H1 (cell line): Measurements from ENCODE around the gene GPS1. TPM values are rescaled to one million over a fixed set of nuclear protein-coding genes. Genes with fewer than 3 reads are reported as not detected.
A peak's percentile ranks its signal among the peaks of the same experiment; 100 is the strongest.

Source experiments
- CTCF ChIA-PET: fragments of 300-600 bp; sonication (Branson Sonifier 250); formaldehyde crosslinking; loops from one replicate; lab custom pipeline; 2021; ENCODE audit not compliant: partially characterized antibody; lab: Charles Lee
- POLR2A ChIA-PET: fragments of 300-600 bp; sonication (Branson Sonifier 250); formaldehyde crosslinking; loops from one replicate; lab custom pipeline; 2021; ENCODE audit warnings: inconsistent platforms; ENCODE audit not compliant: partially characterized antibody; lab: Charles Lee
- DNase-seq, 2 experiments: peaks; one replicate each; pipeline versions ENCODE4 v3.0.0 to v3.0.0-alpha.2; 2010 to 2022; ENCODE audit warnings: low spot score in 2 of 2, low read depth in 1 of 2, mixed read lengths in 1 of 2
- FAIRE-seq: peaks from 2 replicates; lab custom pipeline; 2011; peaks lifted over from hg19 to GRCh38; lab: Jason Lieb, UNC
- H2AFZ ChIP-seq: 2 replicates; pipeline ENCODE4 v1.8.1; 2012; ENCODE audit warnings: low read length, inconsistent platforms
- H2AK5ac ChIP-seq: 2 replicates; pipeline ENCODE4 v1.6.1; 2013; ENCODE audit warnings: low read depth, low read length
- H2BK120ac ChIP-seq: replicated peaks from 2 replicates; pipeline ENCODE3; 2013; ENCODE audit warnings: low read depth, low read length, inconsistent platforms
- H2BK12ac ChIP-seq: 2 replicates; pipeline ENCODE4 v1.6.1; 2013; ENCODE audit warnings: low read depth, low read length
- H2BK15ac ChIP-seq: 2 replicates; pipeline ENCODE4 v1.6.1; 2013; ENCODE audit warnings: low read length
- H2BK20ac ChIP-seq: 2 replicates; pipeline ENCODE4 v1.6.1; 2013; ENCODE audit warnings: low read length
- H2BK5ac ChIP-seq: 2 replicates; pipeline ENCODE4 v1.6.1; 2013; ENCODE audit warnings: low read depth, low read length
- H3K14ac ChIP-seq: 2 replicates; pipeline ENCODE4 v1.6.1; 2013; ENCODE audit warnings: inconsistent platforms; ENCODE audit not compliant: insufficient read length
- H3K18ac ChIP-seq: 2 replicates; pipeline ENCODE4 v1.6.1; 2013; ENCODE audit warnings: low read length; ENCODE audit errors: extremely low read depth
- H3K23ac ChIP-seq: 2 replicates; pipeline ENCODE4 v1.6.1; 2013; ENCODE audit warnings: inconsistent platforms; ENCODE audit not compliant: insufficient read length
- H3K23me2 ChIP-seq: 2 replicates; pipeline ENCODE4 v1.6.1; 2013; ENCODE audit warnings: low read depth, low read length
- H3K27ac ChIP-seq: 2 replicates; pipeline ENCODE4 v1.6.1; 2011; ENCODE audit warnings: low read depth, low read length, inconsistent platforms
- H3K27me3 ChIP-seq, 4 experiments: replicated peaks in 1 of 4; 1 replicate in 1 of 4; 2 replicates in 3 of 4; pipeline versions ENCODE4 v1.6.1 to v1.8.1; 2011 to 2013; ENCODE audit warnings: low read length in 3 of 4, mild to moderate bottlenecking in 3 of 4, inconsistent platforms in 2 of 4, mixed read lengths in 2 of 4, moderate library complexity in 1 of 4; ENCODE audit not compliant: control insufficient read depth in 3 of 4, insufficient read depth in 3 of 4; ENCODE audit errors: extremely low read depth in 1 of 4
- H3K36me3 ChIP-seq, 4 experiments: 2 replicates each; pipeline versions ENCODE4 v1.6.1 to v1.8.1; 2011 to 2013; ENCODE audit warnings: mild to moderate bottlenecking in 4 of 4, low read length in 3 of 4, moderate library complexity in 2 of 4, control low read depth in 1 of 4, inconsistent platforms in 1 of 4; ENCODE audit not compliant: insufficient read depth in 4 of 4, control insufficient read depth in 2 of 4
- H3K4ac ChIP-seq: replicated peaks from 2 replicates; pipeline ENCODE3; 2013; ENCODE audit warnings: low read length, low read depth, mixed read lengths, inconsistent platforms; ENCODE audit not compliant: insufficient read length
- H3K4me1 ChIP-seq, 4 experiments: replicated peaks in 1 of 4; 1 replicate in 1 of 4; 2 replicates in 3 of 4; pipeline versions ENCODE4 v1.6.1 to v1.8.1; 2011 to 2013; ENCODE audit warnings: low read length in 3 of 4, inconsistent platforms in 2 of 4, mixed read lengths in 1 of 4; ENCODE audit not compliant: insufficient read depth in 4 of 4, control insufficient read depth in 3 of 4
- H3K4me2 ChIP-seq, 2 experiments: 2 replicates each; pipeline versions ENCODE4 v1.6.1 to v1.8.1; 2011 to 2013; ENCODE audit warnings: low read depth in 2 of 2, low read length in 2 of 2, control low read depth in 1 of 2, inconsistent platforms in 1 of 2, mild to moderate bottlenecking in 1 of 2; ENCODE audit not compliant: insufficient read depth in 1 of 2
- H3K4me3 ChIP-seq, 4 experiments: fragments of 200-600, 300-600 bp in 1 of 4; sonication (generic), shearing (Covaris generic), sonication (Bioruptor Twin) in 1 of 4; 2 replicates each; pipeline versions ENCODE4 v1.5.1 to v1.8.1; 2011 to 2016; ENCODE audit warnings: low read length in 4 of 4, low read depth in 3 of 4, control low read depth in 2 of 4, inconsistent platforms in 2 of 4, mild to moderate bottlenecking in 2 of 4, mixed read lengths in 1 of 4, moderate library complexity in 1 of 4; ENCODE audit not compliant: insufficient read depth in 2 of 4; ENCODE audit errors: extremely low read depth in 1 of 4
- H3K56ac ChIP-seq: replicated peaks from 2 replicates; pipeline ENCODE3; 2013; ENCODE audit warnings: low read depth, mild to moderate bottlenecking, mixed read lengths, low read length, inconsistent platforms; ENCODE audit not compliant: insufficient read length
- H3K79me1 ChIP-seq: 2 replicates; pipeline ENCODE4 v1.6.1; 2013; ENCODE audit warnings: low read depth, low read length, control low read depth
- H3K79me2 ChIP-seq, 2 experiments: 2 replicates each; pipeline versions ENCODE4 v1.6.1 to v1.8.1; 2012 to 2013; ENCODE audit warnings: low read length in 2 of 2, mild to moderate bottlenecking in 2 of 2, inconsistent platforms in 1 of 2; ENCODE audit not compliant: insufficient read depth in 2 of 2, control insufficient read depth in 1 of 2
- H3K9ac ChIP-seq, 4 experiments: replicated peaks in 1 of 4; 1 replicate in 1 of 4; 2 replicates in 3 of 4; pipeline versions ENCODE4 v1.6.1 to v1.8.1; 2011 to 2013; ENCODE audit warnings: low read depth in 3 of 4, low read length in 3 of 4, control low read depth in 2 of 4, mild to moderate bottlenecking in 2 of 4, moderate library complexity in 2 of 4, inconsistent platforms in 1 of 4; ENCODE audit errors: extremely low read depth in 1 of 4
- H3K9me3 ChIP-seq, 2 experiments: 2 replicates each; pipeline versions ENCODE4 v1.6.1 to v1.8.1; 2012 to 2013; ENCODE audit warnings: mild to moderate bottlenecking in 2 of 2, moderate library complexity in 2 of 2, control low read depth in 1 of 2, inconsistent platforms in 1 of 2, low read depth in 1 of 2, low read length in 1 of 2, mixed read lengths in 1 of 2; ENCODE audit not compliant: insufficient read depth in 2 of 2
- H4K20me1 ChIP-seq, 2 experiments: replicated peaks in 1 of 2; 2 replicates each; pipeline versions ENCODE3 to v1.8.1; 2011 to 2013; ENCODE audit warnings: inconsistent platforms in 2 of 2, low read length in 2 of 2, mild to moderate bottlenecking in 1 of 2; ENCODE audit not compliant: insufficient read depth in 2 of 2, control insufficient read depth in 1 of 2
- H4K5ac ChIP-seq: 2 replicates; pipeline ENCODE4 v1.6.1; 2013; ENCODE audit warnings: low read length, low read depth, mixed read lengths, inconsistent platforms; ENCODE audit not compliant: insufficient read length
- H4K8ac ChIP-seq: 2 replicates; pipeline ENCODE4 v1.8.0; 2013; ENCODE audit warnings: mild to moderate bottlenecking, moderate library complexity, low read length, inconsistent platforms; ENCODE audit not compliant: insufficient read depth; ENCODE audit errors: extremely low read depth
- H4K91ac ChIP-seq: replicated peaks from 2 replicates; pipeline ENCODE3; 2013; ENCODE audit warnings: low read length, mixed read lengths, inconsistent platforms; ENCODE audit not compliant: insufficient read length
- CREB1 ChIP-seq: IDR thresholded peaks from 2 replicates; pipeline ENCODE4 v1.6.1; 2012; ENCODE audit warnings: inconsistent platforms
- GABPA ChIP-seq: IDR thresholded peaks from 2 replicates; pipeline ENCODE4 v1.6.1; 2011; ENCODE audit warnings: mild to moderate bottlenecking, low read length, moderate library complexity, borderline replicate concordance; ENCODE audit not compliant: insufficient read depth
- KDM1A ChIP-seq: fragments of 200-600, 300-600 bp; sonication (generic); IDR thresholded peaks from 2 replicates; pipeline ENCODE4 v1.7.1; 2016; ENCODE audit warnings: mild to moderate bottlenecking, low read length, borderline replicate concordance
- MAX ChIP-seq: IDR thresholded peaks from 2 replicates; pipeline ENCODE4 v1.6.1; 2012; ENCODE audit warnings: inconsistent platforms
- NANOG ChIP-seq: IDR thresholded peaks from 2 replicates; pipeline ENCODE4 v1.6.1; 2011; ENCODE audit warnings: low read length, low read depth, mild to moderate bottlenecking, inconsistent platforms; ENCODE audit not compliant: insufficient read depth, poor library complexity, severe bottlenecking
- SIX5 ChIP-seq: IDR thresholded peaks from 2 replicates; pipeline ENCODE4 v1.6.1; 2011; ENCODE audit warnings: mild to moderate bottlenecking, low read depth, low read length
- SUZ12 ChIP-seq: fragments of 200-600 bp; sonication (generic); IDR thresholded peaks from 2 replicates; pipeline ENCODE4 v1.6.1; 2012; ENCODE audit warnings: mild to moderate bottlenecking, inconsistent platforms, low read length, moderate library complexity, mixed read lengths
- YY1 ChIP-seq: IDR thresholded peaks from 2 replicates; pipeline ENCODE4 v1.6.1; 2011; ENCODE audit warnings: low read depth, mild to moderate bottlenecking, low read length
- WGBS, 2 experiments: shearing (Covaris generic) in 1 of 2; methylation state at CpG; one replicate each; pipeline versions ENCODE4 v1.1.6 to v1.1.7; 2013 to 2015; ENCODE audit warnings: low lambda C conversion rate in 2 of 2, mixed read lengths in 2 of 2, inconsistent platforms in 1 of 2, low coverage in 1 of 2, missing lambda C conversion rate in 1 of 2; ENCODE audit not compliant: insufficient replicate concordance in 2 of 2, insufficient coverage in 1 of 2, insufficient read length in 1 of 2; ENCODE audit errors: extremely low coverage in 1 of 2, missing lambda C conversion rate in 1 of 2; 5-methylcytosine and 5-hydroxymethylcytosine counted together
- polyA plus RNA-seq, 7 experiments: library from polyadenylated mRNA; depleted of rRNA in 3 of 7; stranded (reverse) in 5 of 7; unstranded in 2 of 7; fragments of >200 nt in 5 of 7; fragments of 200-250 nt in 2 of 7; gene quantifications; 1 replicate in 5 of 7; 2 replicates in 1 of 7; 4 replicates in 1 of 7; pipeline versions ENCODE4 v1.2.1 to v1.2.3, GENCODE V29; 2011 to 2013; ENCODE audit warnings: missing spikeins in 2 of 7, mixed read lengths in 2 of 7
- total RNA-seq: library from RNA; stranded (reverse); fragmentation: NEBNext Ultra II Directional; extraction: Animal tissue kit (Norgen Biotek cat#: 25700); gene quantifications from 2 replicates; pipeline ENCODE4 v1.2.1, GENCODE V29; 2021

GPS1 gene
- total and polyA plus RNA-seq, 2 of the 8 experiments (the other 6 are each of a cell fraction or from before 2014, with no cell fraction given) = 153 to 277 TPM

GRCh38 chr17:82033359-82034085 is 18.2 kb upstream of the GPS1 start:
- peaks cover 13% of the 10 kb centered on the region; the same call in 1 of the 2 replicates for H3K23me2 ChIP-seq
- no peak for DNase-seq
- no peaks in the 10 kb centered on the region; a peak in 1 of 8 replicates for H3K36me3 ChIP-seq
- no peak overlapping the region for H3K56ac ChIP-seq
- H3K23ac ChIP-seq = no peak overlapping the region
- ChIA-PET CTCF (interaction anchor here (1.1 to 1.6 kb wide), 4 partner anchors 12 to 176 kb away, joined by 3 to 7 read pairs (median 4); partner anchors contain the start of gene CENPX), POLR2A (interaction anchor here (0.9 to 3.8 kb wide), 5 partner anchors 10 to 163 kb away, joined by 3 to 22 read pairs (median 5); partner anchors contain the start of genes CENPX and LRRC45)
- H3K14ac ChIP-seq = no peak overlapping the region
- H3K4me2 ChIP-seq = peak overlapping the region in 1 of 2 experiments; percentile 80; a peak in 2 of 4 replicates
- peaks cover 2 to 17% of the 10 kb centered on the region in 2 experiments for H4K20me1 ChIP-seq
- H3K9me3 ChIP-seq = no peaks in the 10 kb centered on the region
- no peak for FAIRE-seq
- no peak overlapping the region for H2BK12ac ChIP-seq
- no peak overlapping the region for H2BK20ac ChIP-seq
- no peak overlapping the region for H3K9ac ChIP-seq
- H3K4me1 ChIP-seq = peaks cover 3 to 13% (median 7%) of the 10 kb centered on the region in 4 experiments; a peak in 6 of 7 replicates
- H3K79me2 ChIP-seq = peaks cover 0 to 2% of the 10 kb centered on the region in 2 experiments; a peak in 1 of 4 replicates
- H2BK5ac ChIP-seq = no peak overlapping the region
- H3K79me1 ChIP-seq = peaks cover 3% of the 10 kb centered on the region; the same call in 1 of the 2 replicates
- no peak overlapping the region for H2AFZ ChIP-seq
- no peak overlapping the region for H4K8ac ChIP-seq
- H3K27me3 ChIP-seq = no peaks in the 10 kb centered on the region
- peak overlapping the region; percentile 19 for H4K91ac ChIP-seq
- peak overlapping the region in 1 of 4 experiments; percentile 79; a peak in 1 of 8 replicates for H3K4me3 ChIP-seq
- H3K18ac ChIP-seq = no peak overlapping the region
- TF ChIP-seq CREB1 (no peak), SIX5 (no peak), NANOG (no peak), KDM1A (no peak), GABPA (no peak), SUZ12 (no peak), MAX (no peak), YY1 (no peak)
- no peak overlapping the region for H3K27ac ChIP-seq
- H3K4ac ChIP-seq = no peak overlapping the region
- WGBS, 2 experiments = 85% methylated on average over 33 of the region's 38 CpGs; no CpG with 5 or more reads in 1 of the 2 experiments
- no peak overlapping the region for H2BK15ac ChIP-seq
- H2AK5ac ChIP-seq = no peak overlapping the region
- H4K5ac ChIP-seq = no peak overlapping the region
- no peak overlapping the region for H2BK120ac ChIP-seq
